ENCODE measurements around the gene SNX6.
"Not testable (repeated sequence)": the region's sequence is repeated elsewhere in the genome, so short reads cannot be mapped to it uniquely, and the experiment has no call there.

Gene SNX6

DNA sequence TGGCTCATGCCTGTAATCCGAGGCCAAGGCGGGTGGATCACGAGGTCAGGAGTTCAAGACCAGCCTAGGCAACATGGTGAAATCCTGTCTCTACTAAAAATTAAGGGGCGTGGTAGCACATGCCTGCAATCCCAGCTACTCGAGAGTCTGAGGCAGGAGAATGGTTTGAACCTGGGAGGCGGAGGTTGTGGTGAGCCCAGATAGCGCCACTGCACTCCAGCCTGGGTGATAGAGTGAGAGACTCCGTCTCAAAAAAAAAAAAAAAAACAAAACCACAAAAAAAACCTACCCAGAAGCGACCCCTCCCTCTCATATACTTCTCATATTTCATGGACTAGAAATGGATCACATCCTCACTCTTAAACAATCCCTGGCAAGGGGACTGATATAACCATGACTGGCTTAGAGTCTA, 4.4 kb upstream of the SNX6 start:
- not testable (repeated sequence) for DNase-seq (ENCODE audit: low read depth)

DNA sequence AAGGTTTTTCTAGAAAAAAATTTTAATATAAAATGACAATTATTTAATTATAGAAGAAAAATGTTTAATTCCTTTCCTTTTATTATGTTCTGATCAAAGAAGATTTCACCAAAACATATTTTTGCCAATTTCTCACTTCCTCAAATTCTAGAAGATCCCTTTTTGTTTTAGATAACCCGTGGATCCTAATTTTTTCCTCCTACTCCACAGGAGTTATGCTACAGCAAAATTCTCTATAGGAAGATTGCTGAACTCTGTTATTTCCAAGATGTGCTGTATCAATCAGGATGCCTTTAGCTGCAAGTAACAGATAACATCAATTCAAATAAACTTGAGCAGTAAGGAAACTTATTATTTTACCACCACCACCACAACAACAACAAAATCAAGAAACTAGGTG, 3.8 kb upstream of the SNX6 start:
- DNase-seq (ENCODE audit: low read depth), result no peak

- no peak for DNase-seq (ENCODE audit: low read depth)
These were observed 2.5 kb upstream of the SNX6 start for GRCh38 chr14:34632411-34632978.

DNA sequence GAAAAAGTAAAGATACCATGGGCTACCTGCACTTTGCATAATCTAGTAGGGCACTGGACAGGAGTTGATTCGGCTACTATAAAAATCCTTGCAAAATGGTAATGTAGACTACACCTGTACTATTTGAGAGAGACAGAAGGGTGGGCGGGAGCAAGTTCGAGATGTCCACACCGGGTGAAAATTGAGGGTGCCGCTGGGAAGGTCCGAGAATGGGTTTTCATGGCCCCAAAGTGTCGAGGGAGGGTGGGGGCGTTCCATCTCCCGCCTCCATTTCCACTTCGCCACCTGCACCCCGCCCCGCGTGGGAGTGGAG, 648 bp downstream of the SNX6 start:
- DNase-seq (ENCODE audit: low read depth), result no peak

- DNase-seq (ENCODE audit: low read depth), result no peak
These were observed 1.2 kb downstream of the SNX6 start for GRCh38 chr14:34628681-34629135.

DNA sequence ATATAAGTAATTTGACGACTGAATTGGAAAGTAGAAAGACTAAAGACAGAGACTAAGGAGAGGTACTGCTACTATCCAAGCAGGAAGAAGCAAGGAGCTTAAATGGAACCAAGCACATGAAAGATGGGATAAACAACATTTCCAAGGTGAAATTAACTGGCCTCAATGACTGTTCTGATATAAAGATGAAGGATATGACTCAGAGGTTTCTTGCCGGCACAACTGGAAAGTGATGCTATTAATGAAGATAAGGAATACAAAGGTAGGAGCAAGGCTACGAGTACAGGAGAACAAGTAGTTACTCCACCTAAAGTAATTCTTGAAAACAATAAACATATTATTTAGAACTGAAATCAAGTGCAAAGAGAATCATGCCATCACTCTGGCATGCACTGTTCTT, 6.4 kb downstream of the SNX6 start:
- no peak for DNase-seq (ENCODE audit: low read depth)

GRCh38 chr14:34620839-34621238, 9.1 kb downstream of the SNX6 start:
- DNase-seq (ENCODE audit: low read depth), result no peak

DNA sequence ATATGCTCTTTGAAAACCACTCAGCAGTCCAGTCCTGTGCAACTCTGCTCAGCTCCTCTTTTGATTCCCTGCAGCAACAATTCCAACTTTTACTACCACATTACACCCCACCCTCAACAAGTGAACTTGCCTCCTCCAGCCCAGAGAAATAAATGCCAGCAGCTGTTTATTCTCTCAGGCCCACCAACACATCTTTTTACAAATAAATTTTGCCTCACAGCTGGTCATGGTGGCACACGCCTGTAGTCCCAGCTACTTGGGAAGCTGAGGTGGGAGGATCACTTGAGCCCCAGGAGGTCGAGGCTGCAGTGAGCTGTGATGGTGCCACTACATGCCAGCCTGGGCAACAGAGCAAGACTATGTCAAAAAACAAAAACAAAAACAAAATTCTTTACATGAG, 9.8 kb downstream of the SNX6 start:
- no peak for DNase-seq (ENCODE audit: low read depth)

DNA sequence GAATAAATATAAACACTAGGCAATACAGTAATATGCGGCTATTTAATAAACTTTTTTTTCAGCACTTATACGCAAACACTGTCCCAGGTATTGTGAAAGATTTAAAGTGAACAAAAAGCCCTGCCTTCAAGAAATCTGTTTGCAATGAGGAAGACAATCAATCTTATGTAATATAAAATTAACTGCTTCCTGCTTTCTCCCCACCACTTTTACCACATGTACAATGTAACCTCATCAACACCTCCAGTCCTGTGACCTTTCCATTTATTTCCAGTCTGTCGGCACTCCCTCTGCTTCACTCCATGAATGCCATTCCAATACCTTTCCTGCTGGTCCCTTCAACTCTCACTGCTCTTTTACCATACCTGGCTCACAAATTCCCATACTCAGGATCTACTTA, 10.5 kb downstream of the SNX6 start:
- DNase-seq (ENCODE audit: low read depth), result no peak

- no peak for DNase-seq (ENCODE audit: low read depth)
These were observed 13.6 kb downstream of the SNX6 start for GRCh38 chr14:34616360-34616759.

- DNase-seq (ENCODE audit: low read depth), result no peak
These were observed 14.4 kb downstream of the SNX6 start for GRCh38 chr14:34615507-34615906.

DNA sequence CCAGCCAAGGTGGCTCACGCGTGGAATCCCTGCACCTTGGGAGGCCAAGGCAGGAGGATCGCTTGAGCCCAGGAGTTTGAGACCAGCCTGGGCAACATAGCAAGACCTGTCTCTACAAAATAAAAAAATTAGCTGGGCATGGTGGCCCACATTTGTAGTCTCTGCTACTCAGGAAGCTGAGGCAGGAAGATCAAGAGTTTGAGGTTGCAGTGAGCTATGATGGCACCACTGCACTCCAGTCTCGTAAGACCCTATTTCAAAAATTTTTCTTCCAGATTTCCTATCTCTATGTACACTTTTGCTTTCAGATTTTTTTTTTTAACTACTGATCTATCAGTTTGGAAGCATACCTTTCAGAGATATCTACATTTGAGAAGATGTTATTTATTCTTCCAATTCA, 15.3 kb downstream of the SNX6 start:
- DNase-seq (ENCODE audit: low read depth), result no peak

DNA sequence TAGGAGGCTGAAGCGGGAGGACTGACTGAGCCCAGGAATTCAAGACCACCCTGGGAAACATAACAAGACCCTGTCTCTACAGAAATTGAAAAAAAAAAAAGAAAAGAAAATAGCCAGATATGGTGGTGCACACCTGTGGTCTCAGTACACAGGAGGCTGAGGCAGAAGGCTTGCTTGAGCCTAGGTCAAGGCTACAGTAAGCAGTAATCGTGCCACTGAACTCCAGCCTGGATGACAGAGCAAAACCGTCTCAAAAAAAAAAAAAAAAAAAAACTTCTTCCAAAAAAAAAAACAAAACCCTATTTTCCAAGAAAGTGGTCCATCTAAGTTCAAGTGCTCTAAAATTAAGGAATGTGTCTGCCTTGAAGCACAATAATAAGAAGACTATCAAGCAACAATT, 19.8 kb downstream of the SNX6 start:
- DNase-seq (ENCODE audit: low read depth), result no peak

GRCh38 chr14:34605461-34605860, 24.5 kb downstream of the SNX6 start:
- DNase-seq (ENCODE audit: low read depth), result no peak

DNA sequence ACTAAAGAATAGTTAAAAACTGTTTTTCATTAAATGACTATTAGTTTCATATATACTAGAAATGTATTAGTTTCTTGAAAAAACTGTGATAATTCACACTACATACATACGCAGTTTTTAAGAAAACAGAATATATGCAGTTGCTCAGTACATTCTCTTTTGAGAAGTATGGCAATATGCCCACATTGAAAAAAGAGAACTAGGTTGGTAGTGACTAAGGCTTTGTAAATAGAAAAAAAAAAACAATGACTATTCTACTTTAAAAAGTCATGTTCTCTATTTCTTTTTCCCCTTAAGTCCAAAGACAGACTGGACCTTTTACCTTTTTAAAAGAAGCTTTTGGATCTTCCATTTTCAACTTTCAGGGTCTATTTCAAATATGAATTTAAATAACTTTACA, 25.0 kb downstream of the SNX6 start:
- no peak for DNase-seq (ENCODE audit: low read depth)

GRCh38 chr14:34596891-34597290, 33.1 kb downstream of the SNX6 start:
- DNase-seq (ENCODE audit: low read depth), result no peak

- DNase-seq (ENCODE audit: low read depth), result no peak
These were observed 36.1 kb downstream of the SNX6 start for GRCh38 chr14:34593740-34594375.

GRCh38 chr14:34592623-34593022, 37.3 kb downstream of the SNX6 start:
- DNase-seq (ENCODE audit: low read depth), result no peak

- no peak for DNase-seq (ENCODE audit: low read depth)
These were observed 46.4 kb downstream of the SNX6 start for GRCh38 chr14:34583525-34583924.

DNA sequence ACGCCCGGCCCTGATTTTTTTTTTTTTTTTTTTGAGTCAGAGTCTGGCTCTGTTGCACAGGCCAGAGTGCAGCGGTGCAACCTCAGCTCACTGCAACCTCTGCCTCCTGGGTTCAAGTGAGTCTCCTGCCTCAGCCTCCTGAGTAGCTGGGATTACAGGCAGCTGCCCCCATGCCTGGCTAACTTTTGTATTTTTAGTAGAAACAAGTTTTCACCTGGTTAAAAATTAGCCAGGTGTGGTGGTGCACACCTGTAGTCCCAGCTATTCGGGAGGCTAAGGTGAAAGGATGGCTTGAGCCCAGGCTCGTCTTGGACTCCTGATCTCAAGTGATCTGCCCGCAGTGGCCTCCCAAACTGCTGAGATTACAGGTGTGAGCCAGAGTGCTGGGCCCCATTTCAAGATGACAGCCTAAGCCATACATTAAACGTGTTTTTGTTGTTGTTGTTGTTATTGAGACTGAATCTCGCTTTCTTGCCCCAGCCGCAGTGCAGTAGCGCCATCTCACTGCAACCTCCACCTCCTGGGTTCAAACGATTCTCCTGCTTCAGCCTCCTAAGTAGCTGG, 47.7 kb downstream of the SNX6 start:
- DNase-seq (ENCODE audit: low read depth), result no peak

DNA sequence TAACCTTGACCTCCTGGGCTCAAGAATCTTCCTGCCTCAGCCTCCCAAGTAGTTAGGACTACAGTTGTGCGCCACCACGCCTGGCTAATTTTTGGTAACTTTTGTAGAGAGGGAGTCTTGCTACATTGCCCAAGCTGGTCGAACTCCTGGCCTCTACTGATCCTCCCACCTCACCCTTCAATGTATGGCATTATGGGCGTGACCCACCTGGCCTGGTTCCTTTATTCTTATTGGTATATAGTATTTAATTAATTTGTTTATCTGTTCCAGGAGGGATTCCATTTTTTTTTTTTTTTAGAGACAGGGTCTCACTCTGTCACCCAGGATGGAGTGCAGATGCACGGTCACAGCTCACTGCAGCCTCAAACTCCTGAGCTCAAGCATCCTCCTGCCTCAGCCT, 49.6 kb downstream of the SNX6 start:
- no peak for DNase-seq (ENCODE audit: low read depth)

DNA sequence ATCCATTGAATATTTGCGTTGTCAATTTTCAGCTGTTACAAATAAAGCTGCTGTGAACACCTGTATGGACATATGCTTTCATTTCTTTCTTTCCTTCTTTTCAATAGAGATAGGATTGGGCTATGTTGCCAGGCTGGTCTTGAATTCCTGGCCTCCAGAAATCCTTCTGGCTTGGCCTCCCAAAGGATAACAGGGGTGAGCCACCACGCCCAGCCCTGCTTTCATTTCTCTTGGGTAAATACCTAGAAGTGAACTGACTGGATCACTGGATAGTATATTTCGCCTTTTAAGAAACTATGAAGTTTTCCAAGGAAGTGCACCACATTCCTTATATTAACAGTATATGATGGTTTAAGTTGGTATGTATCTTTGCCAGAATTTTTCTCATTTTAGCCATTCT, 58.2 kb downstream of the SNX6 start:
- no peak for DNase-seq (ENCODE audit: low read depth)

DNA sequence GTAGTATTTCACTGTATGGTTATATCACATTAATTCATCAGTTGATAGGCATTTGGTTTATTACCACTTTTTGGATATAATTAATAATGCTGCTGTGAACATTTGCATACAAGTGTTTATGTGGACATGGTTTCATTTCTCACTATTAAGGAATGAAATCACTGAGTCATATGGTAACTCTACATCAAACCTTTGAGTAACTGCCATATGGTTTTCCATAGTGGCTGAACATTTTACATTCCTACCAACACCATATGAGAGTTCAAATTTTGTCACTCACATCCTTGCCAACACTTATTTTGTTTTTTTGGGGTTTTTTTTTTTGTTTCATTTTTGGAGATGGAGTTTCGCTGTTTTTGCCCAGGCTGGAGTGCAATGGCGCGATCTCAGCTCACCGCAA, 60.2 kb downstream of the SNX6 start:
- no peak for DNase-seq (ENCODE audit: low read depth)

GRCh38 chr14:34568803-34569202, 61.1 kb downstream of the SNX6 start:
- no peak for DNase-seq (ENCODE audit: low read depth)

Data from GM04504 (cell line).